Pancreas (tissue), 10 donors: Measurements from ENCODE around the gene TBC1D9. TPM values are rescaled to one million over a fixed set of nuclear protein-coding genes. Genes with fewer than 3 reads are reported as not detected.

ENCODE experiments used
- ATAC-seq, 4 donors: fragments of 200-7000 bp; cut with Tn5 transposase; one replicate each; pipeline versions ENCODE4 v1.8.0 to v1.9.1; 2020; ENCODE audit warnings: mild to moderate bottlenecking in 4 of 4, moderate library complexity in 4 of 4
- DNase-seq, 6 donors: peaks; one replicate each; pipeline ENCODE4 v3.0.0-alpha.2; 2020
- FAIRE-seq: peaks from 2 replicates; lab custom pipeline; 2012; peaks lifted over from hg19 to GRCh38; lab: Jason Lieb, UNC
- H3K27ac ChIP-seq, 4 donors: fragments of 200-600 bp; sonication (generic); 1 replicate in 3 of 4; 2 replicates in 1 of 4; pipeline versions ENCODE4 v1.5.0 to v1.8.0; 2020
- H3K27me3 ChIP-seq, 4 donors: fragments of 200-600 bp; one replicate each; pipeline ENCODE4 v1.8.0; 2021
- H3K36me3 ChIP-seq, 3 donors: fragments of 200-600 bp; sonication (generic) in 1 of 3; one replicate each; pipeline versions ENCODE4 v1.5.0 to v1.8.0; 2020 to 2021
- H3K4me1 ChIP-seq, 3 donors: fragments of 200-600 bp; one replicate each; pipeline ENCODE4 v1.8.0; 2021
- H3K4me3 ChIP-seq, 4 donors: fragments of 200-600 bp; sonication (generic) in 2 of 4; one replicate each; pipeline versions ENCODE4 v1.5.0 to v1.8.0; 2020 to 2021
- H3K9me3 ChIP-seq, 4 donors: fragments of 200-600 bp; one replicate each; pipeline ENCODE4 v1.8.0; 2021
- WGBS, 2 donors: extraction: QIAGEN DNeasy Blood & Tissue Kit; methylation state at CpG; one replicate each; pipeline ENCODE4 v1.1.7; 2013; 5-methylcytosine and 5-hydroxymethylcytosine counted together
- intact Hi-C, 3 donors: fragments of 100-400 bp; cut with DNase I; formaldehyde crosslinking; loops; one replicate each; pipeline versions ENCODE4 v1.11.1 to v1.14.2; 2022
- polyA plus RNA-seq, 2 donors: library from polyadenylated mRNA; stranded (reverse); fragments of 200-250 nt; gene quantifications; one replicate each; pipeline ENCODE4 v1.2.3, GENCODE V29; 2013
- total RNA-seq, 6 donors: library from RNA; stranded (reverse); fragmentation: NEBNext Ultra II Directional in 4 of 6; extraction: Animal tissue kit (Norgen Biotek cat#: 25700) in 4 of 6; gene quantifications; one replicate each; pipeline versions ENCODE4 v1.2.1 to v1.2.4, GENCODE V29; 2021 to 2023
- TF ChIP-seq, protein P1 (sequence below), 4 donors: fragments of 200-600 bp; sonication (generic) in 3 of 4; IDR thresholded peaks; one replicate each; pipeline versions ENCODE4 v1.5.0 to v1.8.0; 2021; ENCODE audit warnings: antibody characterized with exemption in 4 of 4
- donor health status: healthy with polysubstance abuse.
- donor health status: DM: no; HTN: no; CAD: no; lungs with moderate emphysema.
- donor health status: DM: no; HTN: no; CAD: no.
- donor health status: control.
- donor health status: control.
- donor health status: Bipolar disorder and iron deficiency.
- donor health status: DM: yes; HTN: yes; CAD: no.
- donor health status: DM: no; HTN: no; CAD: no.
- donor health status: DM: no; HTN: no; CAD: no.
- donor health status: DM: yes; HTN: yes; CAD: no.

Gene TBC1D9
- total and polyA plus RNA-seq, 8 donors, result 5.3 to 17.9 (median 9.8) TPM

DNA sequence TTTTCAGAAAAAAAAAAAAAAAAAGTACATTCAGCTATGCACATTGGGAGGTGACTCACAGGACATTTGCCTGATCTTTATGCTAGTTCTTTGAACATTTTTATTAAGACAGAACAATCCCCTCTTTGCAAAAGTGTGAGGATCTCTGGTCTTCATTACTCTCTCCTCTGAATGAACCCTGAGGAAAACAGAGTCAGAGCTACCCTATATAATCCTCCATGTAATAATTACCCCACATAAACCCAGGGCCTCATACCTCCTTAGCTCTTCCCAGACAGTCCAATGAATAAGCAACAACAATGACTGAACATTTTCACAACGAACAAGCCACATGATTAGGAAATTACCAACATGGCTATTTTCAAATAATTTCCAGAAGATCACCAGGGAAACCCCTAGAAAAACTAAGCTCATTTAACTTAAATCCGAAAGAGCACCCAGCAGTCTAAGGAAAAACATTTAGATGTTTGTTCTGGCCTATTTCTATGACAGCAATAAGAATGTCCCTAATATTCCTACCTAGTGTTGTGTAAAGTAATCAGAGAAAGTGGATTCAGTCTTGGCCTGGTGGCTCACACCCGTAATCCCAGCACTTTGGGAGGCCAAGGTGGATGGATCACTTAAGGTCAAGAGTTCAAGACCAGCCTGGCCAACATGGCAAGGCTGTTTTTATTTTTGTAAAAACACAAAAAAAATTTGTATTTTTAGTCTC is 37.8 kb downstream of the TBC1D9 start:
- WGBS, 2 donors, result 84 to 92% methylated on average over 3 of the region's 3 CpGs
- intact Hi-C loops, result no loop called here
- Histone ChIP-seq H3K27me3 (no peaks in the 10 kb centered on the region), H3K4me3 (no peak overlapping the region), H3K4me1 (peaks cover 0 to 5% (median 0%) of the 10 kb centered on the region in 3 donors), H3K9me3 (no peaks in the 10 kb centered on the region), H3K36me3 (no peaks in the 10 kb centered on the region), H3K27ac (peak overlapping the region in 1 of 4 donors; percentile 18)
- TF ChIP-seq, protein P1, sequence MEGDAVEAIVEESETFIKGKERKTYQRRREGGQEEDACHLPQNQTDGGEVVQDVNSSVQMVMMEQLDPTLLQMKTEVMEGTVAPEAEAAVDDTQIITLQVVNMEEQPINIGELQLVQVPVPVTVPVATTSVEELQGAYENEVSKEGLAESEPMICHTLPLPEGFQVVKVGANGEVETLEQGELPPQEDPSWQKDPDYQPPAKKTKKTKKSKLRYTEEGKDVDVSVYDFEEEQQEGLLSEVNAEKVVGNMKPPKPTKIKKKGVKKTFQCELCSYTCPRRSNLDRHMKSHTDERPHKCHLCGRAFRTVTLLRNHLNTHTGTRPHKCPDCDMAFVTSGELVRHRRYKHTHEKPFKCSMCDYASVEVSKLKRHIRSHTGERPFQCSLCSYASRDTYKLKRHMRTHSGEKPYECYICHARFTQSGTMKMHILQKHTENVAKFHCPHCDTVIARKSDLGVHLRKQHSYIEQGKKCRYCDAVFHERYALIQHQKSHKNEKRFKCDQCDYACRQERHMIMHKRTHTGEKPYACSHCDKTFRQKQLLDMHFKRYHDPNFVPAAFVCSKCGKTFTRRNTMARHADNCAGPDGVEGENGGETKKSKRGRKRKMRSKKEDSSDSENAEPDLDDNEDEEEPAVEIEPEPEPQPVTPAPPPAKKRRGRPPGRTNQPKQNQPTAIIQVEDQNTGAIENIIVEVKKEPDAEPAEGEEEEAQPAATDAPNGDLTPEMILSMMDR (IDR thresholded peaks at IDR 0.05), result no peak
- ATAC-seq (peak in 1 of 4 donors; percentile 29), FAIRE-seq (no peak), DNase-seq (no peak)

DNA sequence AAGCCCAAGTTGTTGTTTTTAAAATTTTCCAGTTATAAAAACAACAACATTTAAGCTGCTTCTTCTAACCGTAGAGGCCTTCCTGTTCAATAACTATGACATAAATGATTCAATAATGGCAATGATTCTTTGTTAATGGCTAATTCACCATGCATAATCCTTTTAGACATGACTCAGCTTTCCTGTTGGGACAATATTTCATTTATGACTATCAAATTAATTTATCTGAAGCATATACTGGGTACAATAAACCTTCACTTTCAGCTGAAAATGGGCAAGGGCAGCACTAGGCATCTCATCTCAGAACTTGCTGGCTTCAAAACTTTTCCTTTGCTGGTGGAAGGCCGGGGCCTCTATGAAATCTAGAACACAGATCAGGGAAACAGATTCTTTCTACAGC is 38.9 kb downstream of the TBC1D9 start:
- FAIRE-seq, result no peak
- H3K4me1 ChIP-seq, result peaks cover 0 to 5% (median 0%) of the 10 kb centered on the region in 3 donors
- no peak for DNase-seq
- H3K9me3 ChIP-seq, result no peaks in the 10 kb centered on the region
- H3K36me3 ChIP-seq, result no peaks in the 10 kb centered on the region
- no peak overlapping the region for H3K4me3 ChIP-seq
- no peaks in the 10 kb centered on the region for H3K27me3 ChIP-seq
- H3K27ac ChIP-seq, result no peak overlapping the region
- ATAC-seq, result no peak
- TF ChIP-seq, protein P1 (IDR thresholded peaks at IDR 0.05), result no peak
- 84 to 86% methylated on average over 2 of the region's 2 CpGs for WGBS, 2 donors
- intact Hi-C loops, result no loop called here

DNA sequence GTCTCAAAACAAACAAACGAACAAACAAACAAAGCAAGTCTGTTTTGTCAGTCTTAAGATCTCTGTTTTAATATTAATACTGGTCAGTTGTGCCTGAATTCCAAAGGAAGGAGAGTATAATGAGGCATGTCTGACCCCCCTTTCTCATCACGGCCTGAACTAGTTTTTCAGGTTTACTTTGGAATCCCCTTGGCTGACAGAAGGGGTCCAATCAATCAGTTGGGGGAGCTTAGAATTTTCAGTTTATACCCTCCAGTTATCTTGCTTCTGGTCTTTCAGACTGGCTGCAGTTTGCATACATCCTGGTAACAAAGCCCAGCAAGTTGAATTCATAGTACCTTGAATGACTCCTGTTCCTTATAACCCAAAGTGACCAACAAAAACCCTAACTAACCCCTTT is 41.1 kb downstream of the TBC1D9 start:
- Histone ChIP-seq H3K9me3 (no peaks in the 10 kb centered on the region), H3K4me1 (peaks cover 9 to 13% (median 11%) of the 10 kb centered on the region in 3 donors), H3K36me3 (no peaks in the 10 kb centered on the region), H3K4me3 (no peak overlapping the region), H3K27me3 (no peaks in the 10 kb centered on the region), H3K27ac (no peak overlapping the region)
- 48 to 50% methylated on average over 2 of the region's 2 CpGs for WGBS, 2 donors
- ATAC-seq, result peak in 1 of 4 donors; percentile 19
- FAIRE-seq, result no peak
- TF ChIP-seq, protein P1 (IDR thresholded peaks at IDR 0.05), result no peak
- intact Hi-C loops, result no loop called here
- no peak for DNase-seq

DNA sequence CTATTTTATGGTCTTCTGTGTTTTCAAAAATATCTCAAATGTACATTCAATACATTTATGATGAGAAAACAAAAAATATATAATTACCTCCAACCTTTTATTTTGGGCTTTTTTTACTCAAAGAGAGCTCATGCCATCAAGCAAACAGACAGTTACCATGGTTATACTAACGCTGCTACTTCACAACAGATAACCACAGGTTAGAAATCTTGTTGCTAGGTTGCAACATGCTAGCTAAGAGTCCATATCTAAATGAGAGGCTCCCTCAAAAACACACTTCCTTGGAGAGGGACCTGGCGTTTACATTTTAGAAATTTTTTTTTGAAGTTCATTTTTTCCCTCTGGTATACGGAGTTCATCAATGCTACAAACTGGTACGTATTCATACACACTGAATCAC is 44.3 kb downstream of the TBC1D9 start:
- Histone ChIP-seq H3K9me3 (no peaks in the 10 kb centered on the region), H3K4me1 (peaks cover 10 to 16% (median 16%) of the 10 kb centered on the region in 3 donors), H3K27ac (no peak overlapping the region), H3K36me3 (no peaks in the 10 kb centered on the region), H3K27me3 (no peaks in the 10 kb centered on the region), H3K4me3 (no peak overlapping the region)
- TF ChIP-seq, protein P1 (IDR thresholded peaks at IDR 0.05), result no peak
- intact Hi-C loops, result no loop called here
- no peak for DNase-seq
- peak; percentile 27 to 65 (median 48) for ATAC-seq
- 54 to 55% methylated on average over 4 of the region's 4 CpGs for WGBS, 2 donors
- no peak for FAIRE-seq
